Panc1 (cell line): ENCODE results near the gene TSC2. TPM values are rescaled to one million over a fixed set of nuclear protein-coding genes. Genes with fewer than 3 reads are reported as not detected.

Experiments
- ATAC-seq: fragments of 200-7000 bp; cut with Tn5 transposase; 2 replicates; pipeline ENCODE4 v1.9.1; 2020; ENCODE audit warnings: mild to moderate bottlenecking, moderate library complexity
- BruUV-seq: library from RNA; stranded (reverse); fragments of 400-500 nt; replicated peaks from 2 replicates; lab custom pipeline; 2021; lab: Mats Ljungman, UMichigan
- CTCF ChIA-PET: fragments of 300-600 bp; sonication (Branson Sonifier 250); formaldehyde crosslinking; loops from one replicate; lab custom pipeline; 2022; ENCODE audit warnings: antibody characterized with exemption; lab: Charles Lee
- POLR2A ChIA-PET: fragments of 300-600 bp; sonication (Branson Sonifier 250); formaldehyde crosslinking; loops from one replicate; lab custom pipeline; 2022; ENCODE audit warnings: antibody characterized with exemption; lab: Charles Lee
- DNase-seq: peaks from one replicate; pipeline ENCODE4 v3.0.0-alpha.2; 2010; ENCODE audit warnings: low read depth, low spot score
- H3K27ac ChIP-seq: 2 replicates; pipeline ENCODE4 v1.5.1; 2011; ENCODE audit warnings: mild to moderate bottlenecking, low read length, inconsistent platforms
- H3K27me3 ChIP-seq: fragments of 200-500 bp; sonication (Bioruptor generic); 2 replicates; pipeline ENCODE4 v1.6.0; 2014; ENCODE audit warnings: low read length, inconsistent platforms; ENCODE audit not compliant: control insufficient read depth, insufficient read depth
- H3K36me3 ChIP-seq: fragments of 200-500 bp; sonication (Bioruptor generic); 2 replicates; pipeline ENCODE4 v1.5.1; 2014; ENCODE audit warnings: inconsistent platforms, mild to moderate bottlenecking, low read length, moderate library complexity; ENCODE audit not compliant: control insufficient read depth, insufficient read depth
- H3K4me1 ChIP-seq: 2 replicates; pipeline ENCODE4 v1.5.1; 2011; ENCODE audit warnings: inconsistent platforms, mild to moderate bottlenecking, low read length, moderate library complexity; ENCODE audit not compliant: control insufficient read depth, insufficient read depth
- H3K4me3 ChIP-seq, 2 experiments: 2 replicates each; pipeline ENCODE4 v1.5.1; 2011 to 2012; ENCODE audit warnings: low read depth in 2 of 2, low read length in 2 of 2, mild to moderate bottlenecking in 2 of 2, inconsistent platforms in 1 of 2, moderate library complexity in 1 of 2
- H3K9me3 ChIP-seq: fragments of 200-500 bp; sonication (Bioruptor generic); 2 replicates; pipeline ENCODE4 v1.5.1; 2014; ENCODE audit warnings: low read depth, mild to moderate bottlenecking, inconsistent platforms, low read length, moderate library complexity; ENCODE audit not compliant: control insufficient read depth, insufficient read depth
- POLR2AphosphoS5 ChIP-seq: IDR thresholded peaks from 2 replicates; pipeline ENCODE4 v1.6.1; 2012; ENCODE audit warnings: mild to moderate bottlenecking, low read depth, low read length, moderate library complexity
- SIN3A ChIP-seq: IDR thresholded peaks from 2 replicates; pipeline ENCODE4 v1.6.1; 2012; ENCODE audit warnings: low read depth, mild to moderate bottlenecking, low read length, moderate library complexity, borderline replicate concordance; ENCODE audit not compliant: insufficient read depth
- TCF7L2 ChIP-seq: IDR thresholded peaks from 2 replicates; pipeline ENCODE4 v1.6.1; 2011; ENCODE audit warnings: mild to moderate bottlenecking, low read depth, low read length, inconsistent platforms
- in situ Hi-C: cut with HindIII; loops from 2 replicates; pipeline ENCODE4 v1.10.0; 2016; ENCODE audit warnings: low sequenced_read_pairs, low pct_unique_long_range_greater_than_20kb
- intact Hi-C: fragments of 100-400 bp; cut with micrococcal nuclease; formaldehyde crosslinking; loops from one replicate; pipeline ENCODE4 v1.10.0; 2022; ENCODE audit not compliant: unreplicated experiment
- total RNA-seq: library from RNA; stranded (reverse); gene quantifications from one replicate; pipeline ENCODE4 v1.2.1, GENCODE V29; 2021; ENCODE audit not compliant: unreplicated experiment
- TF ChIP-seq, protein P1 (sequence below), 2 experiments: IDR thresholded peaks; 2 replicates each; pipeline ENCODE4 v1.6.1; 2011 to 2012; ENCODE audit warnings: low read depth in 2 of 2, control low read depth in 1 of 2, low read length in 1 of 2, mild to moderate bottlenecking in 1 of 2, moderate library complexity in 1 of 2; ENCODE audit not compliant: insufficient read depth in 1 of 2
- TF ChIP-seq, protein P2 (sequence below): fragments of 450-650 bp; IDR thresholded peaks from 2 replicates; pipeline ENCODE4 v1.5.1; 2017; ENCODE audit warnings: mild to moderate bottlenecking

The TSC2 gene
- total RNA-seq, 1 experiment from 2014 or later, result 115 TPM

DNA sequence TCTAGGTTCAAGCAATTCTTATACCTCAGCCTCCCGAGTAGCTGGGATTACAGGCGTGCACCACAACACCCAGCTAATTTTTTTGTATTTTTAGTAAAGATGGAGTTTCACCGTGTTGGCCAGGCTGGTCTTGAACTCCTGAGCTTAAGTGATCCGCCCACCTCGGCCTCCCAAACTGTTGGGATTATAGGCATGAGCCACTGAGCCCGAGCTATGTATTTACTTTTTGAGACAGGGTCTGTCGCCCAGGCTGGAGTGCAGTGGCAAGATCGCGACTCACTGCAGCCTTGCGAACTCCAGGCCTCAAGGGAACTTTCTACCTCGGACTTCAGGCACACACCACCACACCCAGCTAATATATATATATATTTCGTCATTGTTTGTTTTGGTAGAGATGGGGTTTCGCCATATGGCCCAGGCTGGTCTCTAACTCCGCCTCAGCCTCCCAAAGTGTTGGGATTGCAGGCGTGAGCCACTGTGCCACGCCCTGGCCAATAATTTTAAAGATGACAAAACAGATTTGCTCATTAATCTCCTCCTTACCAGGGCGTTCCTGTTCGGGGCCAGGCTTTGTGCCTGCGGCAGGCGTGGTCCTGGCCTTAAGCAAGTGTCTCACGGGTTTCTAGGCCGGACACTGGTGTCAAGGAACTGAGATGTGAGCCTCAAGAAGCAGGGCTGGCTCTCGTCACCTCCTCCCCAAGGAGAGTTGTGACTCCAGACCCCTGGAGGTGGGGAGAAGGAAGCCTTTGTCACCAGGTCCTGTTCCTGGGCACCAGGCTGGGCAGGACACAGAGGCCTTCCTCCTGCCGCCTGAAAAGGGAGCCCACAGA is 32.5 kb upstream of the TSC2 start:
- no TSS peak for BruUV-seq
- Histone ChIP-seq H3K27ac (no peak overlapping the region), H3K4me3 (no peak overlapping the region), H3K27me3 (no peaks in the 10 kb centered on the region), H3K9me3 (no peaks in the 10 kb centered on the region), H3K36me3 (no peaks in the 10 kb centered on the region; the same call in 1 of the 2 replicates), H3K4me1 (peaks cover 5% of the 10 kb centered on the region)
- DNase-seq (no peak), ATAC-seq (no peak)
- POLR2A ChIA-PET, result no interaction called here
- no peak for TF ChIP-seq TCF7L2
- TF ChIP-seq, protein P1, sequence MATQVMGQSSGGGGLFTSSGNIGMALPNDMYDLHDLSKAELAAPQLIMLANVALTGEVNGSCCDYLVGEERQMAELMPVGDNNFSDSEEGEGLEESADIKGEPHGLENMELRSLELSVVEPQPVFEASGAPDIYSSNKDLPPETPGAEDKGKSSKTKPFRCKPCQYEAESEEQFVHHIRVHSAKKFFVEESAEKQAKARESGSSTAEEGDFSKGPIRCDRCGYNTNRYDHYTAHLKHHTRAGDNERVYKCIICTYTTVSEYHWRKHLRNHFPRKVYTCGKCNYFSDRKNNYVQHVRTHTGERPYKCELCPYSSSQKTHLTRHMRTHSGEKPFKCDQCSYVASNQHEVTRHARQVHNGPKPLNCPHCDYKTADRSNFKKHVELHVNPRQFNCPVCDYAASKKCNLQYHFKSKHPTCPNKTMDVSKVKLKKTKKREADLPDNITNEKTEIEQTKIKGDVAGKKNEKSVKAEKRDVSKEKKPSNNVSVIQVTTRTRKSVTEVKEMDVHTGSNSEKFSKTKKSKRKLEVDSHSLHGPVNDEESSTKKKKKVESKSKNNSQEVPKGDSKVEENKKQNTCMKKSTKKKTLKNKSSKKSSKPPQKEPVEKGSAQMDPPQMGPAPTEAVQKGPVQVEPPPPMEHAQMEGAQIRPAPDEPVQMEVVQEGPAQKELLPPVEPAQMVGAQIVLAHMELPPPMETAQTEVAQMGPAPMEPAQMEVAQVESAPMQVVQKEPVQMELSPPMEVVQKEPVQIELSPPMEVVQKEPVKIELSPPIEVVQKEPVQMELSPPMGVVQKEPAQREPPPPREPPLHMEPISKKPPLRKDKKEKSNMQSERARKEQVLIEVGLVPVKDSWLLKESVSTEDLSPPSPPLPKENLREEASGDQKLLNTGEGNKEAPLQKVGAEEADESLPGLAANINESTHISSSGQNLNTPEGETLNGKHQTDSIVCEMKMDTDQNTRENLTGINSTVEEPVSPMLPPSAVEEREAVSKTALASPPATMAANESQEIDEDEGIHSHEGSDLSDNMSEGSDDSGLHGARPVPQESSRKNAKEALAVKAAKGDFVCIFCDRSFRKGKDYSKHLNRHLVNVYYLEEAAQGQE (IDR thresholded peaks at IDR 0.05; ENCODE audit: insufficient read depth in 1 of 2, low read depth in 2 of 2, low read length in 1 of 2), result no peak
- TF ChIP-seq, protein P2, sequence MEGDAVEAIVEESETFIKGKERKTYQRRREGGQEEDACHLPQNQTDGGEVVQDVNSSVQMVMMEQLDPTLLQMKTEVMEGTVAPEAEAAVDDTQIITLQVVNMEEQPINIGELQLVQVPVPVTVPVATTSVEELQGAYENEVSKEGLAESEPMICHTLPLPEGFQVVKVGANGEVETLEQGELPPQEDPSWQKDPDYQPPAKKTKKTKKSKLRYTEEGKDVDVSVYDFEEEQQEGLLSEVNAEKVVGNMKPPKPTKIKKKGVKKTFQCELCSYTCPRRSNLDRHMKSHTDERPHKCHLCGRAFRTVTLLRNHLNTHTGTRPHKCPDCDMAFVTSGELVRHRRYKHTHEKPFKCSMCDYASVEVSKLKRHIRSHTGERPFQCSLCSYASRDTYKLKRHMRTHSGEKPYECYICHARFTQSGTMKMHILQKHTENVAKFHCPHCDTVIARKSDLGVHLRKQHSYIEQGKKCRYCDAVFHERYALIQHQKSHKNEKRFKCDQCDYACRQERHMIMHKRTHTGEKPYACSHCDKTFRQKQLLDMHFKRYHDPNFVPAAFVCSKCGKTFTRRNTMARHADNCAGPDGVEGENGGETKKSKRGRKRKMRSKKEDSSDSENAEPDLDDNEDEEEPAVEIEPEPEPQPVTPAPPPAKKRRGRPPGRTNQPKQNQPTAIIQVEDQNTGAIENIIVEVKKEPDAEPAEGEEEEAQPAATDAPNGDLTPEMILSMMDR, result no peak
- TF ChIP-seq POLR2AphosphoS5, result no peak
- no peak for TF ChIP-seq SIN3A
- in situ Hi-C loops, result no loop called here
- CTCF ChIA-PET, result no interaction called here
- intact Hi-C loops, result no loop called here

DNA sequence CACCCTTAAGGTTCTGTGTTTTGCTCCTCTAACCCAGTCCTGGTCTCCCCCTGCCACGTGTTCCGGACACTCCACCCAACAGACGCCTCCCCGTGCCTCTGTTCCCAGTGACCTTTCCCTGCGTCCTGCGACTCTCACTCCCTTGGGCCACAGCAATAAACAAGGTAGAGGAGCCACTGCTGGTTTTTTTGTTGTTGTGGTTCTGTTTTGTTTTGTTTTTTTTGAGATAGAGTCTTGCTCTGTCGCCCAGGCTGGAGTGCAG is 31.9 kb upstream of the TSC2 start:
- H3K4me3 ChIP-seq, result no peak overlapping the region
- no peaks in the 10 kb centered on the region for H3K9me3 ChIP-seq
- ATAC-seq (no peak), DNase-seq (no peak)
- in situ Hi-C loops (no loop called here), intact Hi-C loops (no loop called here)
- no peaks in the 10 kb centered on the region for H3K27me3 ChIP-seq
- no TSS peak for BruUV-seq
- peaks cover 3% of the 10 kb centered on the region; the same call in 1 of the 2 replicates for H3K4me1 ChIP-seq
- TF ChIP-seq, protein P2, result no peak
- no peak for TF ChIP-seq POLR2AphosphoS5
- TF ChIP-seq TCF7L2, result no peak
- TF ChIP-seq, protein P1 (IDR thresholded peaks at IDR 0.05; ENCODE audit: insufficient read depth in 1 of 2, low read depth in 2 of 2, low read length in 1 of 2), result no peak
- no peak for TF ChIP-seq SIN3A
- H3K27ac ChIP-seq, result no peak overlapping the region
- POLR2A ChIA-PET, result no interaction called here
- no peaks in the 10 kb centered on the region; the same call in 1 of the 2 replicates for H3K36me3 ChIP-seq
- CTCF ChIA-PET, result no interaction called here
